G401 (cell line): ENCODE data around the gene TCEA2. TPM values are rescaled to one million over a fixed set of nuclear protein-coding genes. Genes with fewer than 3 reads are reported as not detected.
A peak's percentile ranks its signal among the peaks of the same experiment; 100 is the strongest.

Experiments used
- DNase-seq: peaks from one replicate; pipeline ENCODE4 v3.0.0-alpha.2; 2015; ENCODE audit warnings: low spot score
- in situ Hi-C: cut with HindIII; loops from 2 replicates; pipeline ENCODE4 v1.10.0; 2016; ENCODE audit warnings: low sequenced_read_pairs, mixed read lengths
- total RNA-seq: library from RNA; depleted of rRNA; stranded (reverse); fragments of >200 nt; shearing (Covaris generic); gene quantifications from 2 replicates; pipeline ENCODE4 v1.2.3, GENCODE V29; 2014

Gene TCEA2
- total RNA-seq, 1 experiment from 2014 or later = 44.0 TPM

- DNase-seq = no peak
- in situ Hi-C loops = no loop called here
These were observed 27.7 kb upstream of the TCEA2 start for GRCh38 chr20:64035066-64035932.

- in situ Hi-C loops = no loop called here
- no peak for DNase-seq
These were observed 27.1 kb upstream of the TCEA2 start, which contains the start of gene C20orf204 for GRCh38 chr20:64035933-64036345. Gene C20orf204, plus strand, starts transcription at chr20:64036182. Its CDS starts 142 bp downstream, at chr20:64036324.

- no peak for DNase-seq
- in situ Hi-C loops = no loop called here
These were observed 26.4 kb upstream of the TCEA2 start for GRCh38 chr20:64036346-64037198.

- in situ Hi-C loops = no loop called here
- DNase-seq = no peak
These were observed 25.9 kb upstream of the TCEA2 start for GRCh38 chr20:64037199-64037497.

- peak; percentile 77 for DNase-seq
- in situ Hi-C loops = no loop called here
These were observed 25.3 kb upstream of the TCEA2 start for GRCh38 chr20:64037498-64038213.

GRCh38 chr20:64038224-64038564 is 24.8 kb upstream of the TCEA2 start:
- DNase-seq = no peak
- in situ Hi-C loops = no loop called here

GRCh38 chr20:64038565-64039292 is 24.3 kb upstream of the TCEA2 start:
- in situ Hi-C loops = no loop called here
- DNase-seq = peak; percentile 64

GRCh38 chr20:64039293-64040160 is 23.5 kb upstream of the TCEA2 start:
- in situ Hi-C loops = no loop called here
- no peak for DNase-seq

GRCh38 chr20:64040231-64041039 is 22.6 kb upstream of the TCEA2 start:
- in situ Hi-C loops = no loop called here

GRCh38 chr20:64041040-64041780 is 21.8 kb upstream of the TCEA2 start:
- DNase-seq = peak; percentile 91
- in situ Hi-C loops = no loop called here

More at GRCh38 chr20:64040231-64041039, 22.6 kb upstream of the TCEA2 start:
- no peak for DNase-seq

GRCh38 chr20:64041781-64042053 is 21.3 kb upstream of the TCEA2 start:
- in situ Hi-C loops = no loop called here
- DNase-seq = no peak

GRCh38 chr20:64042054-64042781 is 20.8 kb upstream of the TCEA2 start:
- DNase-seq = no peak
- in situ Hi-C loops = no loop called here

- no peak for DNase-seq
- in situ Hi-C loops = no loop called here
These were observed 19.2 kb upstream of the TCEA2 start for GRCh38 chr20:64043768-64044167.

GRCh38 chr20:64044484-64045247 is 18.3 kb upstream of the TCEA2 start:
- in situ Hi-C loops = no loop called here
- no peak for DNase-seq

- in situ Hi-C loops = no loop called here
- DNase-seq = no peak
These were observed 17.5 kb upstream of the TCEA2 start for GRCh38 chr20:64045346-64046011.
